ENCODE results near the gene TRIM66. TPM values are rescaled to one million over a fixed set of nuclear protein-coding genes. Genes with fewer than 3 reads are reported as not detected.

TRIM66 gene
- total RNA-seq, 1 donor from 2014 or later, result 3.0 TPM

DNA sequence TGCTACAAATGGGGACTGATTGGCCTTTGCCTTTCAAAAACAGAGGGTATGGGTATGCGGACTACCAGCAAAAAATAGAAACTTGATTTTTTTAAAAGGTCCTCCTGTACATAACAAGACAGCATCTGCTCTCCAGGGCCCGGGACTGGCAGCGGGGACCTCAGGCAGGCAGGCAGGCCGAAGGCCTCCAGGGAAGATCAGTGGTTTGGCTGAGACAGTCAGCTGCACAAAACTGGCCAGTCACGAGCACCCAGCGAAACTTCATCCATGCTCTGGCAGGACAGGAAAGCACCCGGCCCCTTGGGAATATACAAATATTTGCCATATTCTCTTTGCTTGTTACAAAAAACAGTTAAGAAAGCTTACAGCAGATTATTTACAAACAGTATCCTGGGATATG lies 11.1 kb upstream of the TRIM66 start:
- intact Hi-C loops (cut with DNase I), result no loop called here
- DNase-seq (ENCODE audit: low spot score), result peak; percentile 35

DNA sequence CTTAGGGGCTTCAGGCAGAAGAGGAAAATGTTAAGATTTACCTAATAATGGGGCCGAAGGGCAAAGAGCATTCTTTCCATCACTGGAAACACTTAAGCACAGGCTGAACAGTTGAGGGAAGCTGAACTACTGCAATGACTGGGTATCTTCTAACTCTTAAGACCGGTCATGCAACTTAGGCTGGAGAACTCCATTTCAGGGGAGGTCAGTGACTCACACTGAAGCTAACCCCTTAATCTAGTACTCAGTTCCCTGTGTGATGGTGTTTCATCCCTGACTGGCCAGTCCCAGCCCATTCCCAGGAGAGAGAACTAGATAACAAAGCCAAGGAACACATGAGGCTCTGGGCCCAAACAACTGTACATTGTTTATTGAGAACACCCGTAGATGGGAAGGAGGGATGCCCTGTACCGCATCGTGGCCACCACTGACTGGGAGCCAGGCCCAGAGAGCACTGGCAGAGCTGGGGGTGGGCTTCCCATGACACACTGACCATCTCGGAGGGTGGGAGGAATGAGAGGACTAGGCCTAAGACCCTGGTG lies 10.6 kb upstream of the TRIM66 start:
- DNase-seq (ENCODE audit: low spot score), result peak; percentile 33
- intact Hi-C loops (cut with DNase I), result no loop called here

DNA sequence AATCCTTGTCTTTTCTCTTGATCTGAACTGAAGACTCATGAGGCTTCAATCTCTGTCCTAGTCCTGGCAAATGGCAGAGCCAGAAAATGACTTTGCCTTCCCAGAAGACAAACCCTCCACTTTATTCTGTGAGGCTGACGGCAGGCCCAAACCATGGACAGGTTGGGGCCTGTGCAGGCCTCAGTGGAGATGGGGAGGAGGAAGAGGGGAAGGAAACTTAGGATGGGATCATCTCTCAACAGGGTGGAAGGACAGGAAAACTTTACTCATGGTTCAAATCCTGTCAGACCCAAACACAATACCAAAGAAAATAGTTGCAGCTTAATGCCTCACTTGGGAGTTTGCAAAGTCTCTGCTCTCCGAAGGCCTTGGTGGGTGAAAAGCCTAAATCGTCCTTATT lies 10.0 kb upstream of the TRIM66 start:
- intact Hi-C loops (cut with DNase I), result no loop called here
- DNase-seq (ENCODE audit: low spot score), result no peak

DNA sequence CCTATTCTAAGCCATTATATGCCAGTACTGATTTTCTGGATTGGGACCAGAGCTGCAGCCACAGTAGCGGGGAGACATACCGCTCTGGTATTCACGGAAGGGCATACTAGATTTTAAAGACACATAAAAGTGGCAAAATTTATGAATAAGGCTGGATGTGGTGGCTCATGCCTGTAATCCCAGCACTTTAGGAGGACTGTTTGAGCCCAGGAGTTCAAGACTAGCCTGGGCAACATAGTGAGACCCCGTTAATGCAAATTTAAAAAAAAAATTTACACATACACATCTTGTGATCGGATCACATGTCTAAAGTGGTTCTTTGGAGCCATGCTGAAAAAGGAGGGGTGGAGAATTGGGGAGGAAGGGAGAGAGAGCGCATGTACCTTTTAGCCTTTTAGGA lies 9.1 kb upstream of the TRIM66 start:
- DNase-seq (ENCODE audit: low spot score), result no peak
- intact Hi-C loops (cut with DNase I), result no loop called here

DNA sequence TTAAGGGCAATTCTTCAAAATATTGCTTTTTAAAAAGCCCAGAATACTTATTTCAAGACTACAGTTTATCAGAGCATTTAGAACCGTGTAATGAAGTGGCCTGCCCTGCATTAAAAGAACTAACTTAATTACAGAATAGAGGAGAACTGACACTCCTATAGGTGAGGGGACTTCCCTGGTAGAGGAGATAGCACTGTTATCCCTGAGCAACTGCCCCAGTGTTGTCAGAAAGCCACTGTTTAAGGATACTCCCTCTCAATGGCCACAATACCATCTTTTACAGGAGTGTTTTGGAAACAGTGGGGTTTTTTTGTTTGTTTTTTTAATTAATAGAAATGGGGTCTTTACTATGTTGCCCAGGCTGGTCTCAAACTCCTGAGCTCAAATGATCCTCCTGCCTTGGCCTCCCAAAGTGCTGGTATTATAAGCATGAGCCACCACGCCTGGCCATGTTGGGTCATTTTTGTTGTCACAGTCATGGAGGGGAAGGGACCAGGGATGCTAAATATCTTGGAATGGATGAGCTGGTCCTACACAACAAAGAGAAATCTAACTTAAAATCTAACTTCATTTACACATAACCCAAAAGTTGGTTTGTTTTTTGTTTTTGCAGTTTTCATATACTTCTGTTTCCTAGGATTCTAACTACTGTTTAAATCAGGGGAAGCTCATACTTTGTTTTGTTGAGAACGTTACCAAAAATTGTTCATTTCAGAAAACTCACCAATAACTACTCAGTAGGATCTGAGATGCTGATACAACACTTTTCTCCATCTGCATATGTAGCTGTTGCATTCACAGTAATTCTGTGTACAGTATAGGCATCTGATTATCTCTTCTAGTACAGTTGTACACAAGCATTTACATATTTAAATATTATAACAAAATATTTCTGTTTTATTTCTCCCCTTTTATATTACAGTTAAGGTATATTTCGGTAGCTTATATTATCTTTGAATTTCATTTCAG lies 8.2 kb upstream of the TRIM66 start:
- DNase-seq (ENCODE audit: low spot score), result no peak
- intact Hi-C loops (cut with DNase I), result no loop called here

DNA sequence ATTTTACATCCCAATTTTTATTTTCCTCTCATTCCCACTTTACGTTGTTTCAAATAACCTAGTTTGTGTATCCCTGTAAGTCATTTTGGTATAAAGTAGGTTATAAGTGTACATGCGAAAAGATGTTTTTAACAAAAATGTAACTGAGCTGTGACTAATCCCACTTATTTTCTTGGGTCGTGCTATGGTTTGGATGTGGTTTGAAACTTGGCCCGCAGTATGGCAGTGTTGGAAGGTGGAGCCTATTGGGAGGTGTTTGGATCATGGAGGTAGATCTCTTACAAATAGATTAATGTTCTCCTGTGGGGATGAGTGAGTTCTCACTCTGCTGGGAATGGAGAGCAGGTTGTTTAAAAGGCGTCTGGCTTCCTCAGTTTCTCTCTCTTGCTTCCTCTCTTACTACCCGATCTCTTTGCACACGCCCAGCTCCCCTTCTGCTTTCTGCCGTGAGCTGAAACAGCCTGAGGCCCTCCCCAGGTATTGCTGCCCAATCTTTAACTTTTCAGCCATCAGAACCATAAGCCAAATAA lies 7.3 kb upstream of the TRIM66 start:
- DNase-seq (ENCODE audit: low spot score), result no peak
- intact Hi-C loops (cut with DNase I), result loop anchor here (5.0 kb wide), 3 partner anchors 78 to 273 kb away; partner anchors contain the start of genes AKIP1 and TMEM9B

DNA sequence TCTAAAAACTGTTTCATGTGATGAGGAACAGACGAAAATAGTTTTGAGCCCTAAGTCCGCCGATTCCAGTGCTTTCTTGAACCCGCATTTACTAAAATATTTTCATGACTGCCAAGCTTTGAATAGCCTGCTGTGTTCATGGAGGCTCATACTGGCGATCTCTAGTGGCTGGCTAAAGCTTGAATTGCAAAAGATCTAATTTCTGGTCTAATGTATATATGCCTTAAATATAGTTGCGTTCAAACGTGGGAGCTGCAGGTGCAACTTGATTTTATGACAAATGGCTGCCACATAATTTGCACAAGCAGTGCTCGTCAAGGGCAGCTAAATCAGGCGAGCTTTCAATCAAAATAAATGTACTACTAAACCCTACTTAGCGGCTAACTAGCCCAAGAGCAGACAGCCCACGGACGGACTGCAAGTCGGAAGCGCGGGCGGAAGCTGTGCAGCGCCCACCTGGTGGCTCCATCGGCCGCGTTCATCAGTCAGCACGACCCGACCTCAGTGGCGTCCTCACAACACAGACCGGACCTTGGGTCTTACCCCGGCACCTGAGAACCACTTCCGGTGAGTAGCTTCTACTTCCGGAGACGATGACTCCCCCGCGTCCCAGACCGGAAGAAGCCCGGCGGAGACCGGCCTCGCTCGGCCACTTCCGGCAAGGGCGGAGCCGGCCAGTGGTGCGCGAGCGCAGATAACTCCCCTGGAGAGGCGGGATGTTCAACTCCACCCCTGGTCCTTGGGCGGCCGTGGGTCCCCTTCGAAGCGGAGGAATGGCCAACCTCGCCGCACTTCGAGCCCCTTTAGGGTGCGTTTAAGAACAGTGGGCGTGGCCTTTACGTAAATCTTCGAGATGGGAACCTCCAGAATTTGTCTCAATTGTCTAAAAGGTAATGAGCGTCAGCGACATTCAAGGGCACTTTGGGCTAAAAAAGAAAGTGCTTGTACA lies 6.2 kb upstream of the TRIM66 start:
- intact Hi-C loops (cut with DNase I), result loop anchor here (5.0 kb wide), 3 partner anchors 79 to 274 kb away; partner anchors contain the start of genes AKIP1 and TMEM9B
- DNase-seq (ENCODE audit: low spot score), result peak; percentile 97

DNA sequence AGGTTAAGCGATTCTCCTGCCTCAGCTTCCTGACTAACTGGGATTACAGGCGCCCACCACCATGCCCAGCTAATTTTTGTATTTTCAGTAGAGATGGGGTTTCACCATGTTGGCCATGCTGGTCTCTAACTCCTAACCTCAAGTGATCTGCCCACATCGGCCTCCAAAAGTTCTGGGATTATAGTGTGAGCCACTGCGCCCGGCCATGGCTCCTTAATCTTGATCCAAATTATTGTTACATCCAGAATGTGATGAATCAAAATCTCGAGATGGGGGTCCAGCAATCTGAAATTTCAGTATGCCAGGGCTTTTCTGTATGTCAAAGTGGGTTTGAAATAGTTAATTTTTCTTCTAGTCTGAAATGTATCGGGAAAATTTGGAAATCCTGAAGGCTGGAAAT lies 3.9 kb upstream of the TRIM66 start:
- intact Hi-C loops (cut with DNase I), result loop anchor here (5.0 kb wide), 3 partner anchors 81 to 276 kb away; partner anchors contain the start of genes AKIP1 and TMEM9B
- no peak for DNase-seq (ENCODE audit: low spot score)

DNA sequence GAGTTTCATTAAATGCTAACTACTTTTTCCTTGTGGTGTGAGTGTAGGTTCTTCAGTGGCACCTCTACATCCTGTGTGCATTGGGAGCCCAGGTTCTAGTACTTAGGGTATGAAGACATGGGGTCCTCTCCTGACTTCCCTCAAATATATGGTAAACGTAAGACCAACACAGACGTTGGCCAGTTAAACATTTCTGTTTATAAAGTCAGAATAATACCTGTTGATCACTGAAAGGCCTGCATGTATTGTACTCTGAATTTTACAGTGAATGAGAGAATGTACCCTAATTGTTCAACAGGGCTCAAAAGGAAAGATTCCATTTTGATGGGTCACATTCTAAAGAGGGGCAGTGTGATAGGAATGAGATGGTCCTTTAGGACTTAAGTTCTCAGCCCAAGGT lies 3.4 kb upstream of the TRIM66 start:
- intact Hi-C loops (cut with DNase I), result loop anchor here (5.0 kb wide), 3 partner anchors 81 to 276 kb away; partner anchors contain the start of genes AKIP1 and TMEM9B
- no peak for DNase-seq (ENCODE audit: low spot score)

DNA sequence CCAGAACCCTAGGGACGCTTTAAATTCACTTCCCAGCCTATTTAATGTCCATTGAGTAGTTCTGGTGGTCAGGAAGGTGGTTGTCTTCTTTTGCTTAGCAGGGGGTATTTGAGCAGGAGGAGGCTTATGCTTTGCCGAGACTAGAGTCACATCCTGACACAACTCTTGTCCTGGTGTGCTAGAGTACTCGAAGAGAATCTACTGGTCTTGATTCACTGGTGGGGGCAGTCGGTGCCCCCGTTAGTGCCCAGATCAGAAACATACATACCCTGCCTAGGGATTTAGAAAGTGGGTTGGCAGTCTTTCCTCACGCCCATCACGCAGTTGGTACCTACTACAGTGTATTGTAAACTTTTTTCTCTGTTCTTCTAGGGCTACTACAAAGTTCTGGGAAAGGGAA lies 2.8 kb upstream of the TRIM66 start:
- intact Hi-C loops (cut with DNase I), result loop anchor here (5.0 kb wide), 3 partner anchors 82 to 277 kb away; partner anchors contain the start of genes AKIP1 and TMEM9B
- no peak for DNase-seq (ENCODE audit: low spot score)

DNA sequence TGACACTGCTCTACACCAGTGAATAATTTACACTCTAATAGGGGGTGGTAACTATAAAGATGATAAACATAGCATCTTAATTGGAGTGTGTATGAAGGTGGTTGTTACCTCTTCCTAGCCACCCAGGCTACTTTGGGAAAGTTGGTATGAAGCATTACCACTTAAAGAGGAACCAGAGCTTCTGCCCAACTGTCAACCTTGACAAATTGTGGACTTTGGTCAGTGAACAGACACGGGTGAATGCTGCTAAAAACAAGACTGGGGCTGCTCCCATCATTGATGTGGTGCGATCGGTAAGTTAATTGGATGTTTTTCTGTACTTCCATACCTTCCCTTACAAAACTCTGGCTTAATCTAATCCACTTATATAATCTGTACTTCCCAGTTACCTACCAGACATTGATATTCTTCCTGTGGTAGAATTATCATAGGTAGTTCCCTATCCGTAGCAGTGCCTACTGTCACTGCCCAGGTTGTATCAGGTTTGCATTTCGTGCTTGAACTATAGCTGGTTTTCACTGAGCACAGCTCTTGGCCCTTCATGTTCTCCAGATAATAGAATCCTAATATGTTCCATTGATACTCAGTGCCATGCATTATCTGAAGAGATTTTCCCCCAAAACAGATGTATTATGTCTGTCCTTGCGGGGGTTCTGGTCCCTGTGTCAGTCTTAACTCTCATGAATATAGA lies 2.3 kb upstream of the TRIM66 start:
- DNase-seq (ENCODE audit: low spot score), result no peak
- intact Hi-C loops (cut with DNase I), result loop anchor here (5.0 kb wide), 3 partner anchors 83 to 278 kb away; partner anchors contain the start of genes AKIP1 and TMEM9B

DNA sequence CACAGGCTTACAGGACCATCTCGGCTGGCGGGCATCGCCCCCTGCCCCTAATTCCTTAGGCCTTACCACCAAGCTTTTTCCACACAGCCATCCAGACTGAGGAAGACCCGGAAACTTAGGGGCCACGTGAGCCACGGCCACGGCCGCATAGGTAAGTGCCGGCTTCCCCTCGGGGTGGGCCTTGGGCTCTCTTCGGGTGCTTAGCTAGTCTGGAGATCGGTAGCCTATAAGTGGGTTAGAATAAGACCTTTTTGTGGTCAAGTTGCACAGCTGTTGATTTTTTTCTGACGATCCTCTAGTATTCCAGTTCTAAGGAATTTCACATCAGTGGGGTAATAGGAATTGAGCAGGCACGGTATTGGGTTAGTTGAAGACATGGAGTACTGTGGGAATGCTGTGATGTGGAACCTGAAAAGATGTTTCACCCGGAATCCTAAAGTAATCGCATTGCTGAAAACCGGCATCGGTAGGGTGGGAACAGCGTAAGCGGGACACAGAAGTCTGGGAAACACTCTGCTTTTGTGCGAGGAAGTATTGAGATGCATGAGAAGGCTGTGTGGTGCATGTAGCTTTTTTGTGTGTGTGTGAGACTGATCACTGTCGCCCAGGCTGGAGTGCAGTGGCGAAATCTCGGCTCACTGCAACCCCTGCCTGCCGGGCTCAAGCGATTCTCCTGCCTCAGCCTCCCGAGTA lies 796 bp upstream of the TRIM66 start:
- intact Hi-C loops (cut with DNase I), result loop anchor here (2.0 kb wide), 1 partner anchor 130 kb away; no protein-coding TSS in a partner anchor
- no peak for DNase-seq (ENCODE audit: low spot score)

DNA sequence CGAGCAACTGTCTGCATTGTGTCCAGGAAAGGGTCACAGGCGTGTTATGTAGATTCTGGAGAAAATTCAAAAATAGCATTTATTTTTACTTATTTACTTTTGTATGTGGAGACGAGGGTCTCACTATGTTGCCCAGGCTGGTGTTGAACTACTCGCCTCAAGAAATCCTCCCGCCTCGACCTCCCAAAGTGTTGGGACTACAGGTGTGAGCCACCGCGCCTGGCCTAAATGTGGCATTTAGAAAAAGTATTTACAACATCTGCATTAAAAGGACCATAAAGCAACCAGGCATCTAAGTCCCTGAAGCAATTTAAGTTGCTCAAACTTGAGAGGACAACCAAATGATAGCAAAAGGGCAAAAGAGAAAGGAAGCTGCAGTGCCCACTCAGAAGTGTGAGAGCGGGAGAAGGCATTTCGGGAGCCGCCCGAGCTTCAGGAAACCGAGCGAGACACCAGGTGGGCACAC lies 595 bp downstream of the TRIM66 start:
- intact Hi-C loops (cut with DNase I), result loop anchor here (2.0 kb wide), 1 partner anchor 131 kb away; no protein-coding TSS in a partner anchor
- no peak for DNase-seq (ENCODE audit: low spot score)

DNA sequence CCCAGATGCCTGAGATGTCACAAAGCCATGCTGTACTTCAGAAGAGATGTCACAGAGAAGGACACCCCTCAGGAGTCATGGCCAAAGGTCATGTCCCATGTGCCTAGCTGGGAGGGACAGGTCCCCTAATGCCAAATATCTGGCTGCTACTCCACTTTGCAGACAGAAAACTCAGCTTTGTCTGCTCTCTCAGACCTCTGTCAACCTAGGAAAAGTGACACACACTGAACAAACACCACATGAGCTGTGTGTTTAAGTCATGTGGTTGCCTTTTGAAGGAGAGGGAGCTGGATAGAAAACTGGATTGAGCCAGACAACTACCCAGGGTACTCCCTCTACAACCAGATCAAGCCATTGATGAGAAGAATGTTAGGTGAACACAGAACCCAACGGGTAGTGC lies 3.5 kb downstream of the TRIM66 start:
- intact Hi-C loops (cut with DNase I), result no loop called here
- DNase-seq (ENCODE audit: low spot score), result no peak

DNA sequence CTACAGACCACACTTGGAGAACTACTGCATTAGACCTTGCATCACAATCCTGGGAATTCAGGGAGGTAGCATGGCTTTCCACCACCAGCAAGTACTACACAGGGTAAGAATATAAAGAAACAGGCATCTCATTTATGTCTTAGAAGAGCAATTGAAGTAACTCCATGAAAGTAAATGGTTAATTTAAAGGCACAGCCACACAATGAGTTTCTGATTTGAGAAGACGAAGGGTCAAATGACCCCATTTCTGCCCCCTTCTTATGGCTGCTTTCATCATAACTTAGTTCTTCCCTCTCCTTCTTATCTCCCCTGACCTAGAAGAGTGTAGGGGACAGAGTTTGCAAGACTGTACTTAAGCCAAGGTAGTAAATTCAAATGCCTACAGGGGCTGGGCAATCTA lies 6.0 kb downstream of the TRIM66 start:
- intact Hi-C loops (cut with DNase I), result no loop called here
- DNase-seq (ENCODE audit: low spot score), result no peak

DNA sequence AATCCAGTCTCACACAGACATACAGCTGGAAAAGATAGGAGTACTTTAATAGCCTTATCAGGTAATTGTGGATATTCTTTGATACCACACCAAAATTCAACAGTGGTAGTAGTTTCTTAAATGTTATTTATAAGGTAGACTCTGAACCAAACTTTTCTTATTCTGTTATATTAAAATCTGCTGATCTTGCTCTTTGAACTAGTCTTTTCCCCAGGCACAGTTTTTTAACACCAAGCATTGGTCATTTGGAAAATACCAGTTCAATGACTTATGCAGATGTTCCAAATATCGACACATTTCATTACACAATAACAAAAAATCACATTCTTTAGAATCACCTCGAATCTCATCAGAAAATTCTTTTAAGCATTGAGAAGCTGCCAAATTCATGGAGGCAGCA lies 7.6 kb downstream of the TRIM66 start:
- no peak for DNase-seq (ENCODE audit: low spot score)
- intact Hi-C loops (cut with DNase I), result no loop called here

DNA sequence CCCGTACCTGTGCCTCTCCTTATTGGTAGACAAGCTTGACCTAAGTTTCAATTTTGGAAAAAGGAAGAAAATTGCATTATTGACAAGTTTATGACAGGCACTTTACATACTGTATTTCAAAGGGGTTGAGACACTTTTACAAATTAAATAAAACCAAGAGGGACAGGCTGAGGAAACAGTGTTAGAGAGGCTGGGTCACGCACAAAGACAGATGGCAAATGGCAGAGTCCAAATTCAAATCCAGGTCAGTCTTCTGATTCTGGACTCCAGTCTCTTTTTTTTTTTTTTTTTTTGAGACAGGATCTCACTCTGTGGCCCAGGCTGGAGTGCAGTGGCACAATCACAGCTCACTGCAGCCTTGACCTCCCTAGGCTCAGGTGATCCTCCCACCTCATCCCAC lies 10.1 kb downstream of the TRIM66 start:
- no peak for DNase-seq (ENCODE audit: low spot score)

DNA sequence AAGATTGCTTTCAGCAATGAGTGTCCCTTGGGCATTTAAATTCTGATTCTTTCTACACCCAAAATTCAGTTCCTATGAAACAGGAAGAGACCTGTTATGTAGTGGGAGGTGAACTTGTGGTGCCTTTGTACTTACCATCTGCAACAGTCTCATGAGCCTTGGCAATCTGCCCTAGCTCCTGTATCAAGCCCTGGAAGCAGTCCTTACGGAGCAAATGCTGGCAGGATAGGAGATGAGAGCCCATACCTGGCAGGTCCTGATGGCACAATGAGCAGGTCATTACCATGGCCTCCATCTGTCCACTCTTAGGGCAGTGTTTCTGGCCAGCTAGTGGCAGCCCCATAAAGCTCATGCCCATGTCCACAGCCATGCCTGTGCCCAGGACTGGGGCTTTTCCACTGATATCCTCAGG lies 10.8 kb downstream of the TRIM66 start:
- DNase-seq (ENCODE audit: low spot score), result no peak
- intact Hi-C loops (cut with DNase I), result no loop called here

More for the DNA sequence above, 10.1 kb downstream of the TRIM66 start:
- intact Hi-C loops (cut with DNase I), result no loop called here
